ENCODE measurements around the gene RNF39. TPM values are rescaled to one million over a fixed set of nuclear protein-coding genes. Genes with fewer than 3 reads are reported as not detected.

The RNF39 gene
- total and polyA plus RNA-seq, 2 experiments from 2014 or later = 0.50 to 0.94 TPM

- Histone ChIP-seq H4K20me1 (replicated peaks; ENCODE audit: insufficient read depth) (no peaks in the 10 kb centered on the region), H3K27me3 (ENCODE audit: insufficient read depth) (no peaks in the 10 kb centered on the region), H2AFZ (no peak overlapping the region), H3K9me2 (ENCODE audit: insufficient read depth) (no peaks in the 10 kb centered on the region), H3K4me2 (no peak overlapping the region), H3K4me3 (no peak overlapping the region), H3K36me3 (ENCODE audit: insufficient read depth) (no peaks in the 10 kb centered on the region), H3K27ac (ENCODE audit: low read depth) (no peak overlapping the region), H3F3A (replicated peaks; ENCODE audit: low read depth) (no peaks in the 10 kb centered on the region), H3K79me2 (replicated peaks; ENCODE audit: insufficient read depth) (no peaks in the 10 kb centered on the region), H3K4me1 (ENCODE audit: insufficient read depth) (no peaks in the 10 kb centered on the region)
- H3K9me3 Mint-ChIP-seq = no peaks in the 10 kb centered on the region
- no peaks in the 10 kb centered on the region for H3K36me3 Mint-ChIP-seq (ENCODE audit: low read depth)
- no peak overlapping the region; the same call in 1 of the 2 replicates for H3K27ac Mint-ChIP-seq
- H3K4me3 Mint-ChIP-seq = no peak overlapping the region
- no peak for ATAC-seq
- no peaks in the 10 kb centered on the region for H3K27me3 Mint-ChIP-seq (ENCODE audit: insufficient read depth, low read depth, poor library complexity)
- no peak for TF ChIP-seq REST (IDR thresholded peaks at IDR 0.05; ENCODE audit: unreplicated experiment)
- TF ChIP-seq, protein P1, sequence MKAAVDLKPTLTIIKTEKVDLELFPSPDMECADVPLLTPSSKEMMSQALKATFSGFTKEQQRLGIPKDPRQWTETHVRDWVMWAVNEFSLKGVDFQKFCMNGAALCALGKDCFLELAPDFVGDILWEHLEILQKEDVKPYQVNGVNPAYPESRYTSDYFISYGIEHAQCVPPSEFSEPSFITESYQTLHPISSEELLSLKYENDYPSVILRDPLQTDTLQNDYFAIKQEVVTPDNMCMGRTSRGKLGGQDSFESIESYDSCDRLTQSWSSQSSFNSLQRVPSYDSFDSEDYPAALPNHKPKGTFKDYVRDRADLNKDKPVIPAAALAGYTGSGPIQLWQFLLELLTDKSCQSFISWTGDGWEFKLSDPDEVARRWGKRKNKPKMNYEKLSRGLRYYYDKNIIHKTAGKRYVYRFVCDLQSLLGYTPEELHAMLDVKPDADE (IDR thresholded peaks at IDR 0.05) = no peak
- TF ChIP-seq STAT1 (IDR thresholded peaks at IDR 0.05; ENCODE audit: unreplicated experiment) = no peak
- no peak for TF ChIP-seq ZNF114 (CRISPR knock-in tag; IDR thresholded peaks at IDR 0.05)
- TF ChIP-seq ZNF331 (CRISPR knock-in tag; IDR thresholded peaks at IDR 0.05; ENCODE audit: low read depth) = no peak
- no peak for TF ChIP-seq ZNF462 (CRISPR knock-in tag; IDR thresholded peaks at IDR 0.05)
- TF ChIP-seq CTCF (conservative IDR thresholded peaks at IDR 0.05; ENCODE audit: low read depth in 2 of 2) = no peak
- TF ChIP-seq EZH2phosphoT487 (IDR thresholded peaks at IDR 0.05; ENCODE audit: unreplicated experiment) = no peak
- no peak for TF ChIP-seq CREB1 (CRISPR knock-in tag; IDR thresholded peaks at IDR 0.05; ENCODE audit: low read depth)
- TF ChIP-seq POLR2AphosphoS5 (IDR thresholded peaks at IDR 0.05; ENCODE audit: low read depth) = no peak
- TF ChIP-seq NANOG (IDR thresholded peaks at IDR 0.05; ENCODE audit: borderline replicate concordance) = no peak
- TF ChIP-seq JUNB (IDR thresholded peaks at IDR 0.05; ENCODE audit: unreplicated experiment) = no peak
- TF ChIP-seq EZH2 (IDR thresholded peaks at IDR 0.05; ENCODE audit: low read depth, unreplicated experiment) = no peak
- no peaks in the 10 kb centered on the region for H3K4me1 Mint-ChIP-seq
- no peak for DNase-seq (ENCODE audit: low spot score)
Measured at GRCh38 chr6:30020626-30021025, 54.9 kb downstream of the RNF39 start.
